ENCODE results near the gene LHFPL2. TPM values are rescaled to one million over a fixed set of nuclear protein-coding genes. Genes with fewer than 3 reads are reported as not detected.
A peak's percentile ranks its signal among the peaks of the same experiment; 100 is the strongest.

Gene LHFPL2
- total RNA-seq, 1 experiment from 2014 or later: 17.9 TPM

- ATAC-seq (no peak), DNase-seq (ENCODE audit: low read depth, low spot score) (no peak)
These were observed 132.9 kb downstream of the LHFPL2 start for GRCh38 chr5:78515670-78516069.

More at GRCh38 chr5:78515670-78516069, 132.9 kb downstream of the LHFPL2 start:
- Histone ChIP-seq H3K27me3 (ENCODE audit: insufficient read depth, low read length) (no peaks in the 10 kb centered on the region), H2AFZ (ENCODE audit: low read depth, low read length, poor library complexity, severe bottlenecking) (no peak overlapping the region), H4K20me1 (ENCODE audit: insufficient read depth) (no peaks in the 10 kb centered on the region), H3K4me1 (ENCODE audit: control insufficient read depth in 1 of 2, insufficient read depth in 2 of 2, low read length in 2 of 2) (peaks cover 10 to 24% of the 10 kb centered on the region in 2 experiments), H3K4me3 (replicated peaks in 1 of 2; ENCODE audit: low read depth in 1 of 2, low read length in 2 of 2) (no peak overlapping the region), H3K27ac (ENCODE audit: low read depth, low read length) (no peak overlapping the region), H3K9ac (ENCODE audit: low read length) (no peak overlapping the region), H3K9me3 (ENCODE audit: control insufficient read depth in 1 of 2, insufficient read depth in 1 of 2, low read depth in 1 of 2, low read length in 2 of 2) (no peaks in the 10 kb centered on the region), H3K4me2 (ENCODE audit: low read length) (no peak overlapping the region), H3K9me2 (ENCODE audit: insufficient read depth) (no peaks in the 10 kb centered on the region), H3K79me2 (ENCODE audit: insufficient read depth, low read length) (no peaks in the 10 kb centered on the region), H3K36me3 (ENCODE audit: control insufficient read depth in 1 of 2, insufficient read depth in 2 of 2, low read length in 2 of 2) (no peaks in the 10 kb centered on the region)
- RAD21 ChIA-PET (ENCODE audit: low non-redundant PET in 1 of 2, low total read pairs in 2 of 2, uncharacterized antibody in 2 of 2, unreplicated experiment in 2 of 2): no interaction called here
- POLR2A ChIA-PET: no interaction called here
- no TSS peak for BruUV-seq (replicated peaks)
- CTCF ChIA-PET: no interaction called here
- TF ChIP-seq SP1 (IDR thresholded peaks at IDR 0.05; ENCODE audit: low read depth) (no peak), EZH2phosphoT487 (IDR thresholded peaks at IDR 0.05; ENCODE audit: borderline replicate concordance) (no peak), TCF7L2 (IDR thresholded peaks at IDR 0.05; ENCODE audit: borderline replicate concordance, extremely low read depth, insufficient read depth, insufficient read length) (no peak), CTCF (IDR thresholded peaks at IDR 0.05 in 2 of 3, conservative IDR thresholded peaks at IDR 0.05 in 1 of 3; ENCODE audit: borderline replicate concordance in 1 of 3, insufficient read depth in 1 of 3, low read depth in 2 of 3, low read length in 2 of 3) (0 out of 6 replicates have a peak, but pooled peaks of 1 of the 3 experiments have one; percentile 8), EZH2 (IDR thresholded peaks at IDR 0.05) (no peak), POLR2AphosphoS5 (IDR thresholded peaks at IDR 0.05; ENCODE audit: low read depth, low read length) (no peak)
- intact Hi-C loops (cut with micrococcal nuclease): no loop called here
